Smooth muscle cell (in vitro differentiated cells): ENCODE measurements around the gene ATP1A2. TPM values are rescaled to one million over a fixed set of nuclear protein-coding genes. Genes with fewer than 3 reads are reported as not detected.

Source experiments
- DNase-seq: peaks from one replicate; lab custom pipeline; 2025; ENCODE audit not compliant: unreplicated experiment; lab: John Stamatoyannopoulos, UW
- H2AFZ ChIP-seq: fragments of 200-600 bp; sonication (generic); 2 replicates; pipeline ENCODE4 v1.6.0; 2016; ENCODE audit warnings: antibody characterized with exemption, low read depth, mild to moderate bottlenecking
- H3F3A ChIP-seq: fragments of 200-600 bp; sonication (generic); 2 replicates; pipeline ENCODE4 v1.6.0; 2017; ENCODE audit warnings: antibody characterized with exemption, low read depth
- H3K27ac ChIP-seq: fragments of 200-600 bp; sonication (generic); 2 replicates; pipeline ENCODE4 v1.5.1; 2016; ENCODE audit warnings: low read depth, mild to moderate bottlenecking
- H3K27me3 ChIP-seq: fragments of 200-600 bp; sonication (generic); 2 replicates; pipeline ENCODE4 v1.6.1; 2016; ENCODE audit warnings: low read depth, mild to moderate bottlenecking
- H3K36me3 ChIP-seq: fragments of 200-600 bp; sonication (generic); 2 replicates; pipeline ENCODE4 v1.5.1; 2016; ENCODE audit warnings: low read depth
- H3K4me1 ChIP-seq: fragments of 200-600 bp; sonication (generic); 2 replicates; pipeline ENCODE4 v1.5.1; 2016; ENCODE audit warnings: low read depth
- H3K4me2 ChIP-seq: fragments of 200-600 bp; sonication (generic); 2 replicates; pipeline ENCODE4 v1.6.0; 2016; ENCODE audit warnings: mild to moderate bottlenecking
- H3K4me3 ChIP-seq: fragments of 200-600 bp; sonication (generic); 2 replicates; pipeline ENCODE4 v1.5.1; 2016; ENCODE audit warnings: mild to moderate bottlenecking
- H3K79me2 ChIP-seq: fragments of 200-600 bp; sonication (generic); 2 replicates; pipeline ENCODE4 v1.6.0; 2016; ENCODE audit warnings: low read depth, mild to moderate bottlenecking
- H3K9ac ChIP-seq: fragments of 200-600 bp; sonication (generic); 2 replicates; pipeline ENCODE4 v1.6.0; 2016; ENCODE audit warnings: low read depth
- H3K9me3 ChIP-seq: fragments of 200-600 bp; sonication (generic); replicated peaks from 2 replicates; pipeline ENCODE4 v1.5.1; 2016; ENCODE audit warnings: low read depth
- H4K20me1 ChIP-seq: fragments of 200-600 bp; sonication (generic); 2 replicates; pipeline ENCODE4 v1.6.0; 2016; ENCODE audit warnings: low read depth
- CTCF ChIP-seq: fragments of 200-600 bp; sonication (generic); IDR thresholded peaks from 2 replicates; pipeline ENCODE4 v1.5.1; 2017; ENCODE audit warnings: borderline replicate concordance, mild to moderate bottlenecking, antibody characterized with exemption; ENCODE audit not compliant: insufficient read depth, poor library complexity, severe bottlenecking
- WGBS: methylation state at CpG from one replicate; pipeline ENCODE4 v1.1.7; 2016; ENCODE audit warnings: low lambda C conversion rate; 5-methylcytosine and 5-hydroxymethylcytosine counted together
- polyA plus RNA-seq: library from polyadenylated mRNA; unstranded; fragments of >200 nt; fragmentation: Nextera tagmentation; extraction: Ambion mirVana; gene quantifications from 2 replicates; pipeline ENCODE4 v1.2.1, GENCODE V29; 2016
- total RNA-seq: library from RNA; depleted of rRNA; stranded (reverse); fragments of >200 nt; gene quantifications from 2 replicates; pipeline ENCODE4 v1.2.3, GENCODE V29; 2014

ATP1A2 gene
- total and polyA plus RNA-seq, 2 experiments from 2014 or later = not detected

DNA sequence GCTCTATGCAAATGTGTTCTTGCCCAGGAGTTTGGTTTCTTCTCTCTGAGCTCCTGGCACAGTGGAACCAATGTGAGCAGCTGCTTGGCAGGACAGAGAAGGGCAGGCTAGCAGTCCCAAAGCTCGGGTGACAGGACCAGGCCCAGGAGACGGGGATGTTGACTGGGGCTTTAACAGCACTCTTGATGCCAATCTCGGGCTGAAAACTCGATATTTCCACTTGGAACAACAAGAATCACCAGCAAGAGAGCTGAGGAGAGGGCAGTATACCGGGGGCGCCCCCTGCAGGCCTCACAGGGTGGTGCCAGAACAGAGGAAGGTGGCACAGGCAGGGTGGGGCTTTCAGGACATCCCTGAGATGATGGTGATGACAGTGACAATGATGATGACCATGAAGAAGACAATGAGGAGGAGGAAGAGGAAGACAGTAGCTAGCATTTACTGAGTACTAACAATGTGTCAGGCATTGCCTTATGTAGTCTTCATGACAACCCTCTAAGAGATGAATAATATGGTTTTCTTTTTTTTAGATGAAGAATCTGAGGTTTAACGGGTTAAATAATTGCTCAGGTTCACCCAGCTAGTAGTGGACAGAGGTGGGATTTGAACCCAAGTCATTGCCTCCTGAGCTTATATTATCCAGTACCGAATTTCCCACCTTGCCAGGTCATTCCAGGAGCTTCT lies 36.9 kb upstream of the ATP1A2 start:
- no peak for DNase-seq
- Histone ChIP-seq H3K4me2 (no peak overlapping the region), H2AFZ (no peak overlapping the region), H3K9ac (no peak overlapping the region), H3K27me3 (peaks cover 74% of the 10 kb centered on the region), H3F3A (no peaks in the 10 kb centered on the region), H3K9me3 (no peaks in the 10 kb centered on the region), H3K36me3 (no peaks in the 10 kb centered on the region), H3K4me3 (no peak overlapping the region), H3K79me2 (no peaks in the 10 kb centered on the region), H4K20me1 (no peaks in the 10 kb centered on the region), H3K4me1 (no peaks in the 10 kb centered on the region), H3K27ac (no peak overlapping the region)
- TF ChIP-seq CTCF = peak; percentile 73
- WGBS = 25% methylated on average over 8 of the region's 8 CpGs

GRCh38 chr1:160079448-160079847 lies 36.1 kb upstream of the ATP1A2 start:
- H3K4me1 ChIP-seq = no peaks in the 10 kb centered on the region
- no peaks in the 10 kb centered on the region for H3K79me2 ChIP-seq
- no peaks in the 10 kb centered on the region for H4K20me1 ChIP-seq
- 73% methylated on average over 4 of the region's 4 CpGs for WGBS
- H3K27me3 ChIP-seq = peaks cover 82% of the 10 kb centered on the region
- no peak overlapping the region for H3K4me3 ChIP-seq
- H2AFZ ChIP-seq = no peak overlapping the region
- H3K27ac ChIP-seq = no peak overlapping the region
- no peaks in the 10 kb centered on the region for H3F3A ChIP-seq
- no peak overlapping the region for H3K4me2 ChIP-seq
- TF ChIP-seq CTCF = no peak
- no peaks in the 10 kb centered on the region for H3K36me3 ChIP-seq
- DNase-seq = no peak
- H3K9me3 ChIP-seq = no peaks in the 10 kb centered on the region
- no peak overlapping the region for H3K9ac ChIP-seq

DNA sequence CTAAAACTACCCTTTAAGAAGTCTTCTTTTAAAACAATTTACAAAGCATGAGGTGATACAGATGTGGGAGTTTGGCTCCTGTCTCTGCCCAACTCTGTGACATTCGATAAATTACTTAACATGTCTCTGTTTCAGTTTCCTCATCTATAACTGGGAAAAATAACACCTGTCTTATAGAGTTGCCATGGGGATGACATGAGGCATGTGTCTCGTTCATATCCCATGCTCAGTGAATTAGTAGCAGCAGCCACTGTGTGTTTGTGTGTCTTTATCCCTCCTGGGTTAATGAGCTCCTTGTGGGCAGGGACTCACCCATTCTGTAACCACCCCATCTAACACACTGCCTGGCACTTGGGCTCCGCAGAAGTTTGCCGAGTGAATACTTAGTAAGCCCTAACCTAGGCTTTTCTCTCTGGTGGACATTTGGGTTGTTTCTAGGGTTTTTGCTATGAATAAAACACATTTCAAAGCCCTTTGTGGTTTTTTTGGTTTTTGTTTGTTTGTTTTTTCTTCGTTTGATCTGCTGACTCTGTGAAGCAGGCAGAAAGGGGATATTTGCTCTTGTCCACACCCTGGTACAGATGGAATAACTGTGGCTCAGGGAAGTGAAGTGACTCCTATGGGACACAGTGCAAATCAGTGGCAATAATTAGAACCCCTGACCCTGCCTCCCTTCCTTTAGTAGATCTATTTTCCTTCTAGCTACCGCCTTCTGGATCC lies 35.0 kb upstream of the ATP1A2 start:
- Histone ChIP-seq H2AFZ (no peak overlapping the region), H4K20me1 (no peaks in the 10 kb centered on the region), H3K36me3 (no peaks in the 10 kb centered on the region), H3K27me3 (peaks cover 91% of the 10 kb centered on the region), H3K4me3 (no peak overlapping the region), H3K9ac (no peak overlapping the region), H3K9me3 (no peaks in the 10 kb centered on the region), H3K4me2 (no peak overlapping the region), H3K79me2 (no peaks in the 10 kb centered on the region), H3K4me1 (no peaks in the 10 kb centered on the region), H3K27ac (no peak overlapping the region), H3F3A (no peaks in the 10 kb centered on the region)
- DNase-seq = no peak
- 68% methylated on average over 6 of the region's 6 CpGs for WGBS
- no peak for TF ChIP-seq CTCF
